Glomerular endothelial cell (primary cell): ENCODE measurements around the gene GALNT14. TPM values are rescaled to one million over a fixed set of nuclear protein-coding genes. Genes with fewer than 3 reads are reported as not detected.
"Not testable (repeated sequence)": the region's sequence is repeated elsewhere in the genome, so short reads cannot be mapped to it uniquely, and the experiment has no call there.

Experiments used
- DNase-seq: peaks from one replicate; pipeline ENCODE4 v3.0.0-alpha.2; 2011; ENCODE audit warnings: low read depth, low spot score; ENCODE audit errors: extremely low read depth
- total RNA-seq: library from RNA; depleted of rRNA; stranded (reverse); fragments of >200 nt; gene quantifications from 2 replicates; pipeline ENCODE4 v1.2.3, GENCODE V29; 2015

The GALNT14 gene
- total RNA-seq, 1 donor from 2014 or later = 17.0 TPM

DNA sequence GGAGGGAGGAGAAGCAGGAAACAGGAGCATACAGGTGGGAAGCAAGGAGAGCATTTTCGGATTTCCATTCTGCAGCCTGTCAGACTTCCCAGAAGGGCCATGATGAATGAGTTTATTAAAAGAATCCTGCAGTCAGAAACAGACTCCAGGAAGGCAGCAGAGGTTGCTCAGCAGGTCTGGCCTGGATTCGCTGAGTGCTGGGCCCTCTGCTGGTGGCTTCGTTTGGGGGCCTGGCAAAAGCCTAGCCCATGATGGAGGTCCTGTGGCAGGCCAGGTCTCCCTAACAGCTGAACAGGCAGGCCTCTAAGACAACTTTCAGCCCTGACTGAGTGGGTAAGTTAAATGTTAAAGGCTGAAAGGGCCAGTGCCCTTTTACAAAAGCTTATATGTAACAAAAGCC is 222.8 kb downstream of the GALNT14 start:
- DNase-seq = no peak

- DNase-seq = no peak
These were observed 223.8 kb downstream of the GALNT14 start for GRCh38 chr2:30914456-30914855.

DNA sequence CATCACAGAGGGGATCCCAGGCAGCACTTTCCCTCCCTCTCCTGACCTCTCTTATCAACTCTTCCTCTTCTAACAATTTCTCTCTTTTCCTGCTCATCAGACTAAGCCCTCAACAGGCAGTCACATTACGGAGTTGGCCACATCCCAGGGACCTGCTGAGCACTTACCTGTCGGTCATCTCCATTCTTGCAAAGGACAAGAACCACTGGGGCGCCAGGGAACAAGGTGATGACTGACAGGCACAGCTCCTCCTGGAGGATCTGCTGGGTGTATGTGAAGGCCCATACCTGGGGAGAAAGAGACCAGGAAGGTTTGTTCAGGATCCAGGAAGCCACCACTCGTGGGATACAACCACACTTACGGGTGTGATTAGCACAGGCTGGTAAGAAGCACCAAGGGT is 226.2 kb downstream of the GALNT14 start:
- no peak for DNase-seq

DNA sequence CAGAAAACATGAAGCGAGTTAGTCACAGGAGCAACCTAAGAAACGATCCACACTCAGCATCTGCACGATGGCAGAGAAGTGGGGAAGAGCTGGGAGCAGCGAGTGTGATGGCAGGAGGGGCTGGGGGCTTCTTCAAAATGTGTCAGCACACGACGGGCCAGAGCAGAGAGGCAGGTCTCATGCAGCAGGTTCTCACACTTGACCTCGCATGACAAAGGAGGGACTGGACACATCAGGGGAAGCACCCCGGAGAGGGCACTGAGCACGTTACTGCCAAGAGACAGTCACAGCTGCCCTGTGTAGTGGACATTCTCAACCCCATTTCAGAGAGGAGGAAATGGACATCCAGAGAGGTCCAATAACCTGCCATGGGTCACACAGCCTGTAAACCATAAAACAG is 226.9 kb downstream of the GALNT14 start:
- no peak for DNase-seq

DNA sequence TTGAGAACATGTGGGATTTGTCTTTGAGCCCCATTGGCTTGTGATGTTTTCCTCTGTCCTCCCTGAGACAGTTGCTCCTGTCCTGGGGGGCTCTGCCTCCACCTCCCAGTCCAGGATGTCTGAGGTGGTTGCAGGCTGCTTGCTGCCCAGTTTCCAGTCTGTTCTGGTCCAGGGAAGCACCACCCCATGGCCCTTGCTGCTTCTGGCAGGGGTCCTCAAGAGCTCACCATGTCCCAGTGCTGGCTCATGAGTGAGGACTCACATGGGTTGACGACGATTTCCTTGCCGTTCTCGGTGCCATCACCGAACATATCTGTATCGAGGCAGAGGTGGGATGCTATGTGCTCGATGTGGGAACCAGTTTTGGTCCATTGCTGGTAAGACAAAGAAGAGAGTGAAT is 227.6 kb downstream of the GALNT14 start:
- no peak for DNase-seq

- not testable (repeated sequence) for DNase-seq
These were observed 233.8 kb downstream of the GALNT14 start for GRCh38 chr2:30904437-30904836.

- DNase-seq = no peak
These were observed 234.9 kb downstream of the GALNT14 start for GRCh38 chr2:30903326-30903725.

DNA sequence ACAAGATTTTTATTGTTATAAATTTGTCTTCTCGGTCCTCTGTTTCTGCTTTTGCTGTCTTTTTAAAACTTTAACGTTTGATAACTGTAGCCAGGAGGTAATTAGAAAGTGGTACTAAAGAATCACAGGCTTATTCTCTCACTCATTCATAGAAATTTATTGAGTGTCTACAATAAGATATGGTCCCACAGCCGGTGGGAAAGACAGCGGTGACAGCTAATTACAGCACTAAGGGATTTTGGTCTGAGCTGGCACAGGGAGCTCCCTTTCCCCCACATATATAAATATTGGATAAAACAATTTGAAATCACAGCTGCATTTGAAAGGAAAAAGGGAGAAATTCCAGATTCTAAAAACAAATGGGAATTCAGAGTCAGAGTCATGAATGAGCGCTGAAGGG is 237.9 kb downstream of the GALNT14 start:
- DNase-seq = no peak

- no peak for DNase-seq
These were observed 238.7 kb downstream of the GALNT14 start for GRCh38 chr2:30899516-30900054.

DNA sequence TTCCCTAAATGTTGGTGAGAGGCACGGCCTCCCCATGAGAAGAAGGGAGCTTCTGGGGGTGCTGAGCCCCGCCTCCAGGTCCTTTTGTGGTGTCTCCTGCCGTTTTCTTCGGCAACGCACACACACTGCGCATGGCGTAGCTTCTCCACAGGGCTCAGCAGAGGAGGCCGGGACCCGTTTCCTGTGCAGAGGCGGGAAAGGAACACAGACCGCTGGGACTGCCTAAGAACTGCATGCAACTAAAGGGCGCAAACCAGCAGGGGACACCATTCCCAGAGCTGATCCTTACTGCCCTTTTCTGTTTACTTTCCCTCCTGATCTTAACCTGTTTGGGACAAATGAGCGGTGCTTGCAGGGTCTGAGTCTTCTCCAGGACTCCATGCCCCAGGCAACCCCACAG is 240.7 kb downstream of the GALNT14 start:
- DNase-seq = no peak

GRCh38 chr2:30894498-30895119 is 243.6 kb downstream of the GALNT14 start:
- DNase-seq = no peak

DNA sequence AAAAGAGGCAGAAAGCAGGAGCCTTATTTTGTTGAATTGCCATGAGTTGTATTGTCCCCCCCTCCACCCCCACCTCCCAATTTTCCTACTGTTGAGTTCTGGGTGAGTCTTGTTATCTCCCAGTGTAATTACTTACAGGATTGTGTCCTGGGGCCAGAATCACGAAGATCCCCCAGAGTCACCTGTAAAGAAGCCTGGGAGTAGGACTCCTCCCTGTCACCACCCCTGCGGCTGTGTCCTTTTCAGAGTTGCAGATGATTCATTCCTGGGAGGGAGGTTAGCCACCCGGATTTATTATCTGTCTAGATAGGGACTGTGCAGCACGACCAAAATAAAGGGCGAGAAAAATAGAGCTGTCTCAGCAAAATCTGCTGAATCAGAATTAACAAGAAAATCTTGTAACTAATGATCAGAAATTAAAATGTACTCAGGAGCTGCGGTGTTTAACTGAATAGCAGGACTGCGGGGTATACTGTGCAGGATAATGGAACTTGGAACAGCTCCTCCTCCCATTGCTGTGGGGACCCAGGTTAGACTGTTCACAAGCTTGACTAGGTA is 249.3 kb downstream of the GALNT14 start:
- DNase-seq = no peak

- no peak for DNase-seq
These were observed 252.2 kb downstream of the GALNT14 start for GRCh38 chr2:30886080-30886479.

DNA sequence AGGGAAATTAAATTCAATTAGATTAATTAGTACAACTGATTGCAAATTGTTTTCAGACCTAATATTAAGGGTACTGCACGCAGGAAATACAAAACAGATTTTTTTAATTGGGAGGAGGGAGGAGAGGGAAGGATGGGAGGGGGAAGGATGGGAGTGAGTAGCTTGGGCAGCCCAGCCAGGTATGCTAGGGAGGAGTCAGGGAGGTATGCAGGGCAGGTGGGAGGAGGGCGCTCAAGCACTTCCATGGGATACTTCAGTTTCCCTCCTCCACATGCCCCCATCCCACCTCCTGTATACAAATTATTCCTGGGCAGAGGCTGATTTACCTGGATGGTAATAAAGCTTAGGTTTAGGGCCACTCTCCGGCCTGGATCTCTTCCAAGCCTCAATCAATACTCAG is 254.4 kb downstream of the GALNT14 start:
- no peak for DNase-seq

DNA sequence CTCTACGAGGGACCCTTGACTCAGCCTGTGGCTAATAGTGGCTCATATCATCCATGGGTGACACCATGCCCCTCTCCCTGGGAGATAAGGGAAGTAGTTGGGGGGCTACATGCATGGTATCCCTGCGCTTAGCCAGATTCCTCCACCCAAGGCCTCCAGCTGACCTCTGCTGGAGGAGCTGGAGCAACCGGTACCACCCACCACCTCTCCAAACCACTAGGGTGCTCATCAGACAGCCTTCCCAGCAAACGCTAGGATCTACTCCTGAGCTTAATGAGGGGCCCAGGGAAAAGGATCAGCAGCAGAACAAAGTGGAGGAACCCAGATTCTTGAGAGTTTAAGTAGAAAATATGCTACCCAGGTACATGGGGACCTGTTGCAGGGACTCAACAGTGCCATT is 255.1 kb downstream of the GALNT14 start:
- DNase-seq = no peak

DNA sequence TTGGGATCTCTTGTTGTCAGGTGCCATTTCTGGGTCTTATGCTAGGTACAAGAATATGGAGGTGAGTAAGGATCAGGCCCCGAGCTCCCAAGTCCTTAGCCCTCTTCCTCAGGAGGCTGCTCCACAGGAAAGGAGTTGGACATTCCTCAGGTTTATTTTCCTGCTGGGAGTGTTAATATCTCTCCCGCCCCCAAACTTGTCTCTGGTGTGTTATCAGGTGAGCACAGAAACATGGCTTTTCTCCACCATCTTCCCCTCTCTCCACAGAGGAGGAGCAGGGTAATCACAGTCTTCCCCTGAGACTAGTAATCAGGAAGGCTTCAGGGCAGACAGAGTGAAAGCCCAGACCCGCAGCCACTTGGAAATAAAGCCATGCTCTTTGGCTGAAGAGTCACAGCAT is 257.7 kb downstream of the GALNT14 start:
- no peak for DNase-seq

DNA sequence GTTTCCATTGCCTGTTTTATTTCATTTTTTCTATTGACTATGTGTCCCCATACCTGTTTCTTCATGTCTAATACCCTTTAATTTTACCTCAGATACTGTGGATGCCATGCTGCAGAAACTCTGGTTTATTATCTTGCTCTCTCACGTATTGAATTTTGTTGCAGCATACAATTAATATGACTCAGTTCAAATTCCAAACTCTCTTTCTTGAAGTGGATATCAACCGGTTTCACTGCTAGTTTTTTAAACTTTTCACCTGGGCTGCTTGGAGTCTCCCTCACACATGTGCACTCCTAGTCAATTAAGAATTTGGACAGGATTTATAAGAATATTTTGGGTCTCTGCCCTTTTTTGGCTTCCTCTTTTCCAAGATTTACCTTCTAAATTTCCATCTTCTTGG is 260.4 kb downstream of the GALNT14 start:
- DNase-seq = no peak

GRCh38 chr2:30872797-30873196 is 265.4 kb downstream of the GALNT14 start:
- DNase-seq = no peak

GRCh38 chr2:30871980-30872789 is 266.1 kb downstream of the GALNT14 start:
- DNase-seq = no peak

- DNase-seq = no peak
These were observed 266.8 kb downstream of the GALNT14 start for GRCh38 chr2:30871440-30871839.

DNA sequence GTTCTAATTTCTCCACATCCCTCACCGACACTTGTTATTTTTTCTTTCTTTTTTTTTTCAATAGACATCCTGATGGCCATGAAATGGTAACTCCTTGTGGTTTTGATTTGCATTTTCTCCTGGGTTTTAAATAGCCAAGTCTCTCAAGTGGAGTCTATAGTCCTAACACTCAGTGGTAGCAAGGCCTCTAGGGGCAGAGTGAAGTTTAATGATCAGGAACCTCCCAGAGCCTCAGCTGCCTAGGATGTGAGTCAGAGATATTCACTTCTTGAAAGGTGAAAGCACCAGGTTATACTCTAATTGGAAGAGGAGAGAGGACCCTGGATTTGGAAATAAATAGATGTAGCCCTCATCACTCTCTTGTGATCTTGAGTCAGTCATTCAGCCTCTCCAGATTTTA is 268.3 kb downstream of the GALNT14 start:
- DNase-seq = no peak

GRCh38 chr2:30867385-30867784 is 270.9 kb downstream of the GALNT14 start:
- no peak for DNase-seq
